ENCODE measurements around the gene RBM18. TPM values are rescaled to one million over a fixed set of nuclear protein-coding genes. Genes with fewer than 3 reads are reported as not detected.

The RBM18 gene
- total and polyA plus RNA-seq, 2 donors from 2014 or later, result 17.5 to 18.5 TPM

- H3K9me3 ChIP-seq (ENCODE audit: control insufficient read depth in 2 of 3, insufficient read depth in 1 of 3, low read length in 3 of 3), result no peaks in the 10 kb centered on the region
- peaks cover 58% of the 10 kb centered on the region for H3K27me3 ChIP-seq (ENCODE audit: control insufficient read depth, insufficient read depth, low read length)
- no peak overlapping the region for H3K9ac ChIP-seq (ENCODE audit: low read length in 3 of 3)
- no peaks in the 10 kb centered on the region for H3K36me3 ChIP-seq (ENCODE audit: control insufficient read depth in 2 of 3, insufficient read depth in 3 of 3, low read length in 3 of 3)
- no peak overlapping the region for H3K27ac ChIP-seq (ENCODE audit: low read depth in 2 of 2, low read length in 2 of 2)
- H3K4me1 ChIP-seq (ENCODE audit: control insufficient read depth in 2 of 3, insufficient read depth in 2 of 3, low read depth in 1 of 3, low read length in 3 of 3), result peaks cover 0 to 2% (median 0%) of the 10 kb centered on the region in 3 donors
- TF ChIP-seq CTCF (IDR thresholded peaks at IDR 0.05; ENCODE audit: borderline replicate concordance, extremely low read depth, insufficient read depth), result no peak
- FAIRE-seq (no peak), DNase-seq (no peak)
- intact Hi-C loops (cut with DNase I), result no loop called here
- H3K4me3 ChIP-seq (ENCODE audit: low read length in 3 of 3), result no peak overlapping the region
These were observed 51.5 kb downstream of the RBM18 start for GRCh38 chr9:122213102-122213588.

- FAIRE-seq, result no peak
These were observed 52.1 kb downstream of the RBM18 start for GRCh38 chr9:122212473-122213004.

GRCh38 chr9:122209451-122209850, 55.2 kb downstream of the RBM18 start:
- Histone ChIP-seq H3K9me3 (ENCODE audit: control insufficient read depth in 2 of 3, insufficient read depth in 1 of 3, low read length in 3 of 3) (no peaks in the 10 kb centered on the region), H3K36me3 (ENCODE audit: control insufficient read depth in 2 of 3, insufficient read depth in 3 of 3, low read length in 3 of 3) (no peaks in the 10 kb centered on the region), H3K4me3 (ENCODE audit: low read length in 3 of 3) (no peak overlapping the region), H3K9ac (ENCODE audit: low read length in 3 of 3) (no peak overlapping the region), H3K27ac (ENCODE audit: low read depth in 2 of 2, low read length in 2 of 2) (no peak overlapping the region), H3K27me3 (ENCODE audit: control insufficient read depth, insufficient read depth, low read length) (peaks cover 29% of the 10 kb centered on the region), H3K4me1 (ENCODE audit: control insufficient read depth in 2 of 3, insufficient read depth in 2 of 3, low read depth in 1 of 3, low read length in 3 of 3) (peaks cover 0 to 2% (median 0%) of the 10 kb centered on the region in 3 donors)
- intact Hi-C loops (cut with DNase I), result no loop called here
- FAIRE-seq, result no peak
- DNase-seq, result no peak
- TF ChIP-seq CTCF (IDR thresholded peaks at IDR 0.05; ENCODE audit: borderline replicate concordance, extremely low read depth, insufficient read depth), result no peak

More at GRCh38 chr9:122212473-122213004, 52.1 kb downstream of the RBM18 start:
- H3K36me3 ChIP-seq (ENCODE audit: control insufficient read depth in 2 of 3, insufficient read depth in 3 of 3, low read length in 3 of 3), result no peaks in the 10 kb centered on the region
- no peaks in the 10 kb centered on the region for H3K9me3 ChIP-seq (ENCODE audit: control insufficient read depth in 2 of 3, insufficient read depth in 1 of 3, low read length in 3 of 3)
- no peak for DNase-seq
- no peak for TF ChIP-seq CTCF (IDR thresholded peaks at IDR 0.05; ENCODE audit: borderline replicate concordance, extremely low read depth, insufficient read depth)
- H3K4me1 ChIP-seq (ENCODE audit: control insufficient read depth in 2 of 3, insufficient read depth in 2 of 3, low read depth in 1 of 3, low read length in 3 of 3), result peaks cover 0 to 2% (median 0%) of the 10 kb centered on the region in 3 donors
- no peak overlapping the region for H3K27ac ChIP-seq (ENCODE audit: low read depth in 2 of 2, low read length in 2 of 2)
- no peak overlapping the region for H3K4me3 ChIP-seq (ENCODE audit: low read length in 3 of 3)
- peaks cover 53% of the 10 kb centered on the region for H3K27me3 ChIP-seq (ENCODE audit: control insufficient read depth, insufficient read depth, low read length)
- H3K9ac ChIP-seq (ENCODE audit: low read length in 3 of 3), result no peak overlapping the region
- intact Hi-C loops (cut with DNase I), result no loop called here

- DNase-seq, result no peak
- Histone ChIP-seq H3K9ac (ENCODE audit: low read length in 3 of 3) (no peak overlapping the region), H3K9me3 (ENCODE audit: control insufficient read depth in 2 of 3, insufficient read depth in 1 of 3, low read length in 3 of 3) (no peaks in the 10 kb centered on the region), H3K27me3 (ENCODE audit: control insufficient read depth, insufficient read depth, low read length) (peaks cover 13% of the 10 kb centered on the region), H3K4me1 (ENCODE audit: control insufficient read depth in 2 of 3, insufficient read depth in 2 of 3, low read depth in 1 of 3, low read length in 3 of 3) (no peaks in the 10 kb centered on the region), H3K4me3 (ENCODE audit: low read length in 3 of 3) (no peak overlapping the region), H3K36me3 (ENCODE audit: control insufficient read depth in 2 of 3, insufficient read depth in 3 of 3, low read length in 3 of 3) (no peaks in the 10 kb centered on the region), H3K27ac (ENCODE audit: low read depth in 2 of 2, low read length in 2 of 2) (no peak overlapping the region)
- intact Hi-C loops (cut with DNase I), result no loop called here
- no peak for TF ChIP-seq CTCF (IDR thresholded peaks at IDR 0.05; ENCODE audit: borderline replicate concordance, extremely low read depth, insufficient read depth)
- no peak for FAIRE-seq
These were observed 57.5 kb downstream of the RBM18 start for GRCh38 chr9:122207096-122207495.

Measured in kidney (tissue), 14 donors.